Chondrocyte (in vitro differentiated cells): ENCODE data around the gene KDM4E. TPM values are rescaled to one million over a fixed set of nuclear protein-coding genes. Genes with fewer than 3 reads are reported as not detected.

Experiments
- DNase-seq: peaks from one replicate; pipeline ENCODE4 v3.0.0; 2021; ENCODE audit warnings: mixed read lengths, low spot score
- H3K27ac Mint-ChIP-seq: one replicate; pipeline ENCODE4 v1.8.0; 2021; ENCODE audit warnings: mild to moderate bottlenecking, moderate library complexity, mixed read lengths; ENCODE audit not compliant: unreplicated experiment
- H3K27me3 Mint-ChIP-seq: 2 replicates; pipeline ENCODE4 v1.8.0; 2021; ENCODE audit warnings: low read depth, mixed read lengths
- H3K36me3 Mint-ChIP-seq: 2 replicates; pipeline ENCODE4 v1.8.0; 2021; ENCODE audit warnings: low read depth, mixed read lengths
- H3K4me1 Mint-ChIP-seq: 2 replicates; pipeline ENCODE4 v1.8.0; 2021; ENCODE audit warnings: low read depth, mild to moderate bottlenecking, mixed read lengths
- H3K4me3 Mint-ChIP-seq: one replicate; pipeline ENCODE4 v1.8.0; 2021; ENCODE audit warnings: mild to moderate bottlenecking, moderate library complexity, mixed read lengths; ENCODE audit not compliant: unreplicated experiment
- H3K9me3 Mint-ChIP-seq: 2 replicates; pipeline ENCODE4 v1.8.0; 2021; ENCODE audit warnings: low read depth, mixed read lengths
- CTCF ChIP-seq: fragments of 200-600 bp; sonication (generic); IDR thresholded peaks from 2 replicates; pipeline ENCODE4 v1.5.0; 2021; ENCODE audit warnings: antibody characterized with exemption, mild to moderate bottlenecking, moderate library complexity
- total RNA-seq: library from RNA; stranded (reverse); gene quantifications from 3 replicates; pipeline ENCODE4 v1.2.1, GENCODE V29; 2021

The KDM4E gene
- total RNA-seq, 1 donor from 2014 or later: not detected

- Mint-ChIP-seq H3K9me3 (no peaks in the 10 kb centered on the region), H3K4me3 (peak overlapping the region; percentile 98), H3K4me1 (peaks cover 26% of the 10 kb centered on the region), H3K36me3 (peaks cover 8% of the 10 kb centered on the region), H3K27ac (peak overlapping the region; percentile 97), H3K27me3 (no peaks in the 10 kb centered on the region)
- TF ChIP-seq CTCF: no peak
- DNase-seq: no peak
Measured at GRCh38 chr11:95068549-95068948, 43.5 kb downstream of the KDM4E start.

DNA sequence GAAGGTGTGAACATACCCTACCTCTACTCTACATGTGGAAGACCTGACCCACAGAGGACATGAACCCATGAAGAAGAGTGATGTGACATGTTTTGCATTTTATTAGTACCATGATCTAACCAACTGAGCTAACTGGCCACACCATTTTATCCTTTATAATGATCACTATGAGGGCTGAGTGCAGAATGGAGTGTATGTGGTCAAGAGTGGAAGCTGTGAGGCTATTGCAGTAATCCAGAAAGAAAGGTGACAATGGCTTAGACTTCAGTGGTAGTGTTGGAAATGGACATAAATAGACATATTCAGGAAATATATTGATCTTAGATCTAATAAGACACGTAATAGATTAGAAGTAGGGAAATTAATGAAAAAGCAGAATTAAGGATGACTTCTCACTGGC lies 45.4 kb downstream of the KDM4E start:
- DNase-seq: no peak
- no peak for TF ChIP-seq CTCF
- H3K27ac Mint-ChIP-seq: no peak overlapping the region
- no peaks in the 10 kb centered on the region for H3K9me3 Mint-ChIP-seq
- H3K4me1 Mint-ChIP-seq: peaks cover 46% of the 10 kb centered on the region
- no peaks in the 10 kb centered on the region for H3K27me3 Mint-ChIP-seq
- H3K36me3 Mint-ChIP-seq: peaks cover 8% of the 10 kb centered on the region
- no peak overlapping the region for H3K4me3 Mint-ChIP-seq

DNA sequence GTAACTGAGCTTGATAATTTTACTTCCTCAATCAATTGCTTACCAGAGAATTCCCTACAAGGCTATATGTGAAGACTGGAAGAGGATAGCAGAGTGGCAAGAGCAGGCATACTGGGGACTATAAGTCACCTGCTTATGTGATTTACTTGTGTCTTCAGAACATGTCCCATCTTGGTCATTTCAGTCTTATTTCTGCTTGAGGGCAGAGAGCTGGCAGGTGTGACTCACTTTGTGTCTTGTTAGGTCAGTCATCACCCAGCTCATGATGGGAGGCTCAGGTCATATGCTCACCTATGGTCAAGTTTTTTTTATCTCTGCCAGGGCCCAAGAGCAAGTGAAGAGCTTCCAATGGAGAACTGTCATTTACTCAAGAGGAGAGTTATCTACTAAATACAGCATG lies 47.9 kb downstream of the KDM4E start:
- H3K27ac Mint-ChIP-seq: no peak overlapping the region
- no peaks in the 10 kb centered on the region for H3K9me3 Mint-ChIP-seq
- H3K36me3 Mint-ChIP-seq: peaks cover 8% of the 10 kb centered on the region
- no peak for DNase-seq
- H3K27me3 Mint-ChIP-seq: no peaks in the 10 kb centered on the region
- no peak overlapping the region for H3K4me3 Mint-ChIP-seq
- H3K4me1 Mint-ChIP-seq: peaks cover 59% of the 10 kb centered on the region
- no peak for TF ChIP-seq CTCF

- no peak for TF ChIP-seq CTCF
- H3K27ac Mint-ChIP-seq: peak overlapping the region; percentile 78
- H3K27me3 Mint-ChIP-seq: no peaks in the 10 kb centered on the region
- H3K9me3 Mint-ChIP-seq: no peaks in the 10 kb centered on the region
- H3K4me1 Mint-ChIP-seq: peaks cover 58% of the 10 kb centered on the region
- peaks cover 8% of the 10 kb centered on the region for H3K36me3 Mint-ChIP-seq
- no peak for DNase-seq
- no peak overlapping the region for H3K4me3 Mint-ChIP-seq
Measured at GRCh38 chr11:95074792-95075563, 49.9 kb downstream of the KDM4E start.

DNA sequence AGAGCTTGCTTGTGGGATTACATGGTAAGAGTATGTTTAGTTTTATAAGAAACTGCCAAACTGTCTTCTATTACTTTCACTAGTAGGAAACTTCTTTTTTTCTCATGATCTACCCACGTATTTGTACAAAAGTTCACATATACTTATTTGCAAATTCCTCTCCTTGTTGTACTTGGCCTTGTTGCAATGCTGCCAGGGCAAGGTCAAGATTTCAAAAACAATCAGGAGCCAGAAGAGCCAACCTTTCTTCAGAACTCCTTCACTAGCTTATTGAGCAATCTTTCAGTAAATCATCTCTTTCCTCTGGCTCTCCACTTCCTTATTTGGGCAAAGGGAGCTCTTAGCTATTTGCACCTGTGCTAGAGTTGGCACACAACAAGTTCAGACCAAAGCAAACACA lies 51.4 kb downstream of the KDM4E start:
- no peak for DNase-seq
- no peaks in the 10 kb centered on the region for H3K9me3 Mint-ChIP-seq
- H3K27ac Mint-ChIP-seq: peak overlapping the region; percentile 73
- peaks cover 1% of the 10 kb centered on the region for H3K36me3 Mint-ChIP-seq
- no peak overlapping the region for H3K4me3 Mint-ChIP-seq
- no peaks in the 10 kb centered on the region for H3K27me3 Mint-ChIP-seq
- peaks cover 61% of the 10 kb centered on the region for H3K4me1 Mint-ChIP-seq
- no peak for TF ChIP-seq CTCF
